NK-92 treated with Interleukin-12 subunit alpha and Interleukin-12 subunit beta, amount 100 ng/mL, for 24 hours (cell line): ENCODE measurements around the gene STRA6.
"Not testable (repeated sequence)": the region's sequence is repeated elsewhere in the genome, so short reads cannot be mapped to it uniquely, and the experiment has no call there.

Experiments
- DNase-seq: peaks from one replicate; lab custom pipeline; 2025; lab: John Stamatoyannopoulos, UW

The STRA6 gene

DNA sequence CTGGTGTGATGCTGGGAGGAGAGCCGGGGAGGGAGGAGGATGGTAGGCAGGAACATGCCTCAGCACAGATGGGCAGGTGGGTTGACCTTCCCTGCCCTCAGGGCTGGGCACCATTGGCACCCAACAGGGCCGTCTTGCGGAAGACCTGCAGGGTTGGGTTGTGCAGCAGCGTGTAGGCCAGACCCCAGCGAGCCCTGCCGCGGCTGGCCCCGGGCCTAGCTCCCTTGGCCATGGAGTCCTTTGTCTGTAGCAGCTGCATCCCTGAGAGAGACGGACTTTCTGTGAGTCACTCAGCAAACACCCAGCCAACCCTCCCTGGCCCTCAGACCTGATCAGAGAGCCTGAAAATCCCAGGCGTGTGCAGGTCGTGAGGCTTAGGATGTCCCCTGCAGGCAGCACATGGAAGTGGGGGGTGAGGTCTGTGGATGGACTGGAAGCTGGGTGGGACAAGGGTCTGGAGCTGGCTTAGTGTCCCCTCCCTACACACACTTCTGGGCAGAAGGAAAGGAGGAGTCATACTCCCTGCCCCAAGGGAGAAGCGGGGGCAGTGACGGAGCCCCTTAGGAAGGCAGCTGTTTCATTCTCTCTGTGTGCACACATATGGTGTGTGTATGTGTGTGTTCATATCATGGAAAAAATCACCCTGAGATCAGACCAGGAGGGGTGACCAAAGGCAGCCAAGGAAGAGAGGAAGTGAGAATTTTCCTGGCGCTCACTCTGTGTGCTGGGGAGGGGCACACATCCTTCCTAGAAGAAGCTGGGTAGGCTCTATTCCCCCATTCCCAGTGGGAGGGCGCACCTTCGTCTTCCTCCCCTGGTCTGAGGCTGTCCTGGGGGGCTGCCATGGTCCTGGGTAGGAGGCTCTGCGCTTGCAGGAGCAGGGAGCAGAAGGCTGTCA lies 22.4 kb downstream of the STRA6 start:
- no peak for DNase-seq

DNA sequence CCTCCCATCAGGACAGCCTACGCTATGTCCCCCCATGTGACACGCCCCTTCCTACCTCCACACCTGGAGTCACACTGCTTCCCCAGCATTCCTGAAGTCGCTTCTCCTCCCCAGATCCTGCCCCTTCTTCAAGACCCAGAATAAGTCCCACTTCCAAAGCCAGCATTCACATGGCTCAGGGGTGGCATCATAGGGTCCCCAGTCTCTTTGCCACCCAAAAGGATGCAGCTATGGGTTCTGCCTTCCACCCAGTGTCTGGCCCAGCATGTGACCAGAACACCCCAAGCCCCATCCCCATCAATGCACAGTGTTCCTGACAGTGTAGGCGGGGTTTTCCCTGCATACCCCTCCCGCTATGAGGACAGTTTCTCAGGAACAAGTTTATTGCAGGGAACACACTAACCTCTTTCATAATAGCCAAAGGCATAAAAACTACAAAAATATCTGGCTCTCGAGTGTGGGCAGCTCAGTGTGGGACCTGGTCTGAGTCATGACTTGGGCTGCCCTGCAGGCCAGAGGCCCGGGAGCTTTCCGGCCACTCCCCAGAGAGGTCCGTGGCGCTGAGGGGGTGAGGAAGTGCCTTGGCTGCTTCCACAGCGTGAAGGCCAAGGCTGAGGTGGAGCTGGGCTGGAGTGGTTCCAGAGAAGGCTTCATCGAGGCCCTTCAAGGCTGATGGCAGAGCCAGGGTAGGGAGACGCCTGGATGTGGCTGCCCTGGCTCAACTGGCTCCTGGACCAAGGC lies 23.3 kb downstream of the STRA6 start:
- no peak for DNase-seq

DNA sequence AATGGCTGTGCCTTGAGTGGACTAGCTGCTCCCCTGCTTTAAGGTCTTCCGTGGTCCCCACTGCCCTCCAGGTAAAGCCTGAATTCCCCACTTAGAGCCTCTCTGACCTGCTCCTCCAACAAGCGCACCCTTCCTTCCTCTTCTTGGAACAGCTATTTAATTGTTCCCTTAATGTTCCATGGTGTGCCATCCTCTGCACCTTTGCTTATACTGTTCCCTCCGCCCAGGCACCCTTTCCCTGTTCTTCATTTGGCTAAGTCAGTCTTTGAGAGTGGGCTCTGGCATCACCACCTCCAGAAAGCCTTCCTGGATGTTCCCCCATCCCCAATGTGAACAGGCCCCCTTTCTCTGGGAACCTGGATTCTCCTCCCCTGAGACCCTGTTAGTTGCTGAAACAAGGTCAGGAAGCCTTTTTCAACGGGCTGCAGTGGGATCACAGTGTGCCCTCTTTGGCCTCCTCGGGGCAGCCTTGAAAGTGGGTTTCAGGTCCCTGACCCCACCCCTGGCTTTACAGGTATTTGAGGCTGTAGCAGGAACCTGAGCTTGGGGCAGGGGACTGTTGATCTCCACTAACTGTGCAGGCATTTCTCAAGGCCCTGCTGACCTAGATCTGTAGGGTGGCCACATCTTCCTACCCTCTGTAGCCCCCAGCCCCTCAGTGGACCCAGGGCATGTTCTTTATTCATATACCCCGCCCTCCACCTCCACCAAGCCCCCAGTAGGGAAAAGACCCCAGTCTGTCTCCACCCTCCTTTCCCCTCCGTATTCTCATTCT lies 24.1 kb downstream of the STRA6 start:
- DNase-seq = no peak

DNA sequence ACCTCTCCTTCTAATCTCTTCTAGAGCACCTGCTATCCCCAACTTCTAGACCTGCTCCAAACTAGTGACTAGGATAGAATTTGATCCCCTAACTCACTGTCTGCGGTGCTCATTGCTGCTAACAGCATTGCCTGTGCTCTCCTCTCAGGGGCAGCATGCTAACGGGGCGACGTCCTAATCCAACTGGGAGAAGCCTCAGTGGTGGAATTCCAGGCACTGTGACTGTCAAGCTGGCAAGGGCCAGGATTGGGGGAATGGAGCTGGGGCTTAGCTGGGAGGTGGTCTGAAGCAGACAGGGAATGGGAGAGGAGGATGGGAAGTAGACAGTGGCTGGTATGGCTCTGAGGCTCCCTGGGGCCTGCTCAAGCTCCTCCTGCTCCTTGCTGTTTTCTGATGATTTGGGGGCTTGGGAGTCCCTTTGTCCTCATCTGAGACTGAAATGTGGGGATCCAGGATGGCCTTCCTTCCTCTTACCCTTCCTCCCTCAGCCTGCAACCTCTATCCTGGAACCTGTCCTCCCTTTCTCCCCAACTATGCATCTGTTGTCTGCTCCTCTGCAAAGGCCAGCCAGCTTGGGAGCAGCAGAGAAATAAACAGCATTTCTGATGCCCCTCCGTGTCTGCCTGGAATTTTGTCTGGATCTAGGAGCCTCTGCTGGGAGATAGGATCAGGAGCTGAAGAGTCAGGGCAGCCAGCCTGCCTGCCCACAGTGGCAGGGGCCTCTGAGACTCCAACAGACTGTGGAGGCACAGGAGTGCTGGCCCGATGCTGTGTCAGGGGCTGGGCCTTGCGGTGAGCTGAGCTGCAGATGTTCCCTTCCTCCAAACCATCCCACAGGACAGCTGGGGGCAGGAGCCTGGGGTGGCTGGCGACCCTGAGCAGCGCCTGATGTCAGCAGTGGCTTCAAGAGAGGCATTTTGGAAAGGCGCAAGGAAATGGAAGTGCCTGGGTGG lies 26.0 kb downstream of the STRA6 start:
- DNase-seq = no peak

DNA sequence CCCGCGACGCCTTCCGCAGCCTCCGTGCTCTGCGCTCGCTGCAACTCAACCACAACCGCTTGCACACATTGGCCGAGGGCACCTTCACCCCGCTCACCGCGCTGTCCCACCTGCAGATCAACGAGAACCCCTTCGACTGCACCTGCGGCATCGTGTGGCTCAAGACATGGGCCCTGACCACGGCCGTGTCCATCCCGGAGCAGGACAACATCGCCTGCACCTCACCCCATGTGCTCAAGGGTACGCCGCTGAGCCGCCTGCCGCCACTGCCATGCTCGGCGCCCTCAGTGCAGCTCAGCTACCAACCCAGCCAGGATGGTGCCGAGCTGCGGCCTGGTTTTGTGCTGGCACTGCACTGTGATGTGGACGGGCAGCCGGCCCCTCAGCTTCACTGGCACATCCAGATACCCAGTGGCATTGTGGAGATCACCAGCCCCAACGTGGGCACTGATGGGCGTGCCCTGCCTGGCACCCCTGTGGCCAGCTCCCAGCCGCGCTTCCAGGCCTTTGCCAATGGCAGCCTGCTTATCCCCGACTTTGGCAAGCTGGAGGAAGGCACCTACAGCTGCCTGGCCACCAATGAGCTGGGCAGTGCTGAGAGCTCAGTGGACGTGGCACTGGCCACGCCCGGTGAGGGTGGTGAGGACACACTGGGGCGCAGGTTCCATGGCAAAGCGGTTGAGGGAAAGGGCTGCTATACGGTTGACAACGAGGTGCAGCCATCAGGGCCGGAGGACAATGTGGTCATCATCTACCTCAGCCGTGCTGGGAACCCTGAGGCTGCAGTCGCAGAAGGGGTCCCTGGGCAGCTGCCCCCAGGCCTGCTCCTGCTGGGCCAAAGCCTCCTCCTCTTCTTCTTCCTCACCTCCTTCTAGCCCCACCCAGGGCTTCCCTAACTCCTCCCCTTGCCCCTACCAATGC lies 27.1 kb downstream of the STRA6 start:
- no peak for DNase-seq

DNA sequence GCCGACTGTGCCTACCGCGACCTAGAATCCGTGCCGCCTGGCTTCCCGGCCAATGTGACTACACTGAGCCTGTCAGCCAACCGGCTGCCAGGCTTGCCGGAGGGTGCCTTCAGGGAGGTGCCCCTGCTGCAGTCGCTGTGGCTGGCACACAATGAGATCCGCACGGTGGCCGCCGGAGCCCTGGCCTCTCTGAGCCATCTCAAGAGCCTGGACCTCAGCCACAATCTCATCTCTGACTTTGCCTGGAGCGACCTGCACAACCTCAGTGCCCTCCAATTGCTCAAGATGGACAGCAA lies 27.7 kb downstream of the STRA6 start:
- DNase-seq = no peak

DNA sequence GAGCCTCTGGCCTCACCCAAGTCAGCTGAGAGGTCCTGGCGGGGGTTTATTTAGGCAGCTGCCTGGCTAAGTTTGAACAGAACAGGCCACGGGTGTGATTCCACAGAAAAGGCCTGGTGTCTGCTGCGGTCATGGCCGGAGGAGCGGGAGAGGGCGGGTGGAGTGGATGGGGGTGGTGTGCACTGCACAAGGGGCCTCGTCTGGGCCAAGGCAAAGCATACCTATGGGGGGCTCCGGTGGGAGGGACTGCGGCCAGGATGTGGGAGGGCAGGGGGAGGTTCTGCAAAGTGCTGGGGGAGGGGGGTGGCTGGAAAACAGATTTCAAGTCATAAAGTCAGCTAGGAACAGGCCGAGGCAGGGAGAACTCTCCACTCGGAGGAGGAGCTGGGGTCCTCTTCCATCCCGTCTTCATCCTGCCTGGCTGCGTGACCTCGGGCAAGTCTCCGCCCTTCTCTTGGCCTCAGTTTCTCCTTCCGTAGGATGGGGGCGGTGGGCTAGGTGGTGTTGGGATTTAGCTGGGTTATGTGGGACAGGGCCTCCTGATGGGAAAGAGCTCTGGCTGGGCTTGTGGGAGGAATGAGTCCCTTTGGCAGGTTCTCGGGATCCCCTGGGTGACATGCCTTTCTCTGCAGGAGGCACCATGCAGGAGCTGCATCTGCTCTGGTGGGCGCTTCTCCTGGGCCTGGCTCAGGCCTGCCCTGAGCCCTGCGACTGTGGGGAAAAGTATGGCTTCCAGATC lies 28.2 kb downstream of the STRA6 start:
- no peak for DNase-seq

DNA sequence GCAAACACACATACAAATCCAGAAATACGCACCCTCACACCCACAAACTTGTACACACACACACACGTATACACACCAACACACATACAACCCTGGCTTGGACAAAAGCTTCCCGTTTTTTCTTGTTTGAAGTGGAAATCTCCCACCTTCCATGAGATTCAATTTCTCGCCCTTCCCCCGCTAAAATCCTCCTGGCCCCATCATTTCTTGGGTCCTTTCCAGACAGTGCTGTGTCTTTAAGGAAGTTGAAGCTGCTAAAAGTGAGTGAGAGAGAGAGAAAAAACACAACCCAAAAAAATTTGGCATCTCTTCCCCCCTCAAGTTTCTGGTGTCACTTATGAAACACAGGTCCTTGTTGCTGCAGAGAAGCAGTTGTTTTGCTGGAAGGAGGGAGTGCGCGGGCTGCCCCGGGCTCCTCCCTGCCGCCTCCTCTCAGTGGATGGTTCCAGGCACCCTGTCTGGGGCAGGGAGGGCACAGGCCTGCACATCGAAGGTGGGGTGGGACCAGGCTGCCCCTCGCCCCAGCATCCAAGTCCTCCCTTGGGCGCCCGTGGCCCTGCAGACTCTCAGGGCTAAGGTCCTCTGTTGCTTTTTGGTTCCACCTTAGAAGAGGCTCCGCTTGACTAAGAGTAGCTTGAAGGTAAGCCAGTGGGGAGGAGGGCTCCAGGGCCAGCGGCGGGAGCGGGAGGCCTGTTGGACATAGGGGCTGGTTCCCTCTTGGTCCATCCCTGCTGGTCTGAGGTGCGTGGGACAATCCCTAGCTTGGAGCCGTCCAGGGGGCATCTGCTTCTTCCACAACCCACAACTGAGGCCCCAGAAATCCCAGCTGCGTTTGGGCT lies 29.0 kb downstream of the STRA6 start, which contains the start of gene ISLR:
ISLR (plus strand) TSS at position 331 of the 839 bp plus-strand sequence. CDS start 1,149 bp downstream, outside the sequence.
- no peak for DNase-seq

DNA sequence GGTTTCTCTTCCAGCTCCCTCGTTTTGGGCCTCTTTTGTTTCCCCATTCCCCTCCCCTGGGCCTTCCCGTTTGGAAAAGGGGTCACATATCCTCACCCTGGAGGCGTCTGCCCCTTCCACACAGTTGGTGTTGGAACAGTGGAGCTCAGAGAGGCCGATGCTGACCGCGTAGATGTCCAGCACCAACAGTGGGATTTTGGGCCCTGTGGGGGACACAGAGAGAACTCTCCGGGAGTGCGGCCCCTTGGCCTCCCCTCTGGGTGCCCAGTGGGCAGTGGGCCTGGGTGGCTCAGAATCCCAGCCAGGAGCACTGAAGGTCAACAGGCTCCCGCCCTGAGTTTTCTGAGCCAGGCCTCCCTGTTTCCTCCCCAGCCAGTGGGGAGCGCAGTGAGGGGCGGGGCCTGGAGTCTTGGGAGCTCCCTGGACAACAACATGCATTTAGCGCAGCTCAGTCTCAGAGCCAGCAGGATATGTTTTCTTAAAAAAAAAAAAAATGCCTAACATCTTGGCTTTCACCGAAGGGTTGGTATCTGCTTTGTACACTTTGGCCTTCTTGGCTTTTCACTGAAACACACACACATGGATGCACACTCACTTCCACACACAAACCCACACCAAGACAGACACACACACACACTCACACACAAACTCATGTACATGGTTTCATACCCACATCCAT lies 29.7 kb downstream of the STRA6 start:
- no peak for DNase-seq

DNA sequence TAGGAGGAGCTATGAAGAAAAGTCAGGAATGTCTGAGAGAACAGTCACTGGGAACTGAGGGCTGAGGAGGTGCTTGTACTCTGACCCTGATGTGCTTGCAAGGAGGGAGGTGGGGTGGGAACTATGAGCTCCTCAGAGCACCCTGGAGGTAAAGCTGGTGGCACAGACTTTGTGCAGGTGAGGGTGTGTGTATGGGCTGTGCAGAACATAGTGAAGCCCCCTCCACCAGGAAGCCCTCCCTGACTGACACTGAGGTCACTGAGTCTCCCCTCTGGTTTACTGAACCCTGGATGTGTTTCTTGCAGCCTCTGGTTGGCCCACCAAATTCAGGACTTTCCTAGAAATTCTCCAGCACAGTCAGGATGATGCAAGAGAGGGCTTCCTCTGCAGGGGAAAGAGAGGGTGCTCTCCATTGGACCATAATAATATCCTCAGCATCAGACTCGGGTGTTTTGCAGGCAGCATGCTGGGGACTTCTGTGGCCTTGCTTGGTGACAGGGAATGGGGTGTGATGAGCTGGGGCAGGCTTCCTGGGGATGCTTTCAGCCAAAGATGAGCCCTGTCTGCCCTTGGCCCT lies 30.5 kb downstream of the STRA6 start:
- DNase-seq = no peak

DNA sequence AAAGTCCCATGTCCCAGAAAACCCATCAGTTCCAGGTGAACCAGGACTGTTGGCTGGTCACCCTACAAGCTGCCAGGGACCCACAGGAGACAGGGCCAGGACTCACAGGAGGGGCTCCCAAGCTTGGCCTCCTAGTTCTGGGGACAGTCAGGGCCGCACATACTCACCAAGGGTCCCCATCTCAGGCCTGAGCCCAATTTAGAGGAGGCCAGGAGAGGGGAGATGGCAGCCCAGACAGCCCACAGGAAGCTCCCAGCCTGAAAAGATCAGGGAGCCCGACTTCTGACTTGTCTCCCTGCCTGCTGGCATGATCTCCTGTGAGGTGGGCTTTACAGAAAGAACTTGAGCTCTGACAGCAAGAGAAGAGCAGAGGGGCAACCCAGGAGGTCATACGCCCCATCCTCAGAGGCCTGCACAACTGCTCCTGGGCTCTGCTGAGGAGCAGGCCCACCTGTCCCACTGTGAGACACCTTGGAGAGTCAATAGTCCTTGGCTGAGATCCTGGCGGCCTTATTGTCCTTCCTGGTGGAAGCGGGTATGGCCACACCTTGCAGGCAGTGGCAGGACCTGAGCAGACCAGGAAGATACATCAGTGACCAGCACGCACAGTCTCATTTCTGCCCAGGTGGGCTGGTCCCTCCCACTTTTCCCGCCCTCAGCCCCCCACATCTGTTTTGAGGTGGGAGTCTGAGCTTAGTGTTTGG lies 31.6 kb downstream of the STRA6 start:
- DNase-seq = no peak

DNA sequence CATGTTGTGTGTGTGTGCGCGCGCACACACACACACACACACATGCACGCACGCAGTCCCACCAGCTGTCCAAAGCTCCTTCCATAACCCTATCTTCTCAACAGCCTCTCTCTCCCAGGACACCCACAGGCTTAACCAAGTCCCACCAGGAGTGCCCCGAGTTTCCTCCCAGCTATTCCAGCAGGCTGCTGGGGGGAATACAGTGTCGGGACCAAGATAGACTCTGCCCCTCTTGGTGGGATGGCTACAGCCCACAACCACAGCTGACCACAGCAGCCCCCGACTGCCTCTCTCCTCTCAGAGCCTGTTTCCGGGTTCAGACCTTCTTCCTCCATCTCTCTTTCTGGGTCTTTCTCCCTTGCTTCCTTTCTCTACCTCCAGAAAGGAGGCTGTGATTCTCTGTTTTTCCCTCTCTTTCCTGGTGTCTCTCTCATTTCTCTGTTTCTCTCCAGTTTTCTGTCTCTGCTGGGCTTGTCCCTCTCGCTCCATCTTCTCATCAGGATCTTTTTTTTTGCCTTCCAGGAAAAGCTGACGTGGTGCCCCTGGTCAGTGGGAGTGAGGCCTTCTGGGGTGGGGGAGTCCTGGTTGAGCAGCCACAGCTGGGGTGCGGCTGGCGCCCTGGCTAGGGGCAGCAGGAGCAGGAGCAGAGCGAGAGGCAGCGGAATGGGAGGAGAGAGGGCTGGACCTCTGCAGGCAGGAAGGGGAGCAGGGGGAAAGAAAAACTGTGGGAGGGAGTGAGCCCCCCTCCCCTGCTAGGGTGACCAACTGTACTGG lies 32.3 kb downstream of the STRA6 start:
- no peak for DNase-seq

DNA sequence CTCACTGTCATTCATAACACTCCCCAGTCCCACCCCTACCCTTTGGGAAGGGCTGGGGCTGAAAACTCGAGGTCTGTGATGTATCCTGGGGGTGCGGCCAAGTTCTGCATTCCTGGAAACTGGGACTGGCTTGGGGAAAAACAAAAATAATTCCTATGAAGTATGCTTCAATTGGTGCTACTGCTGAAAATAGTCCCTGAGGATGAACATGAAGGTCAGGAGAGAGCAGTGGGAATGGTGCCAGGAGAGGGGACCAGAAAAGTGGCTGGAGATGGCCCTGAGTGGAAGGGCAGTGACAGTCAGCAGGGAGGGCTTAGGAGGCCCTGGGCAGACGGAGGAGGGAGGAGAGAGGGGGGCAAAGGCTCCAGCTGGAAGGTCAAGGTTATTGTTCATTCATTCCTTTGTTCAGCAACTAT lies 33.9 kb downstream of the STRA6 start:
- no peak for DNase-seq

DNA sequence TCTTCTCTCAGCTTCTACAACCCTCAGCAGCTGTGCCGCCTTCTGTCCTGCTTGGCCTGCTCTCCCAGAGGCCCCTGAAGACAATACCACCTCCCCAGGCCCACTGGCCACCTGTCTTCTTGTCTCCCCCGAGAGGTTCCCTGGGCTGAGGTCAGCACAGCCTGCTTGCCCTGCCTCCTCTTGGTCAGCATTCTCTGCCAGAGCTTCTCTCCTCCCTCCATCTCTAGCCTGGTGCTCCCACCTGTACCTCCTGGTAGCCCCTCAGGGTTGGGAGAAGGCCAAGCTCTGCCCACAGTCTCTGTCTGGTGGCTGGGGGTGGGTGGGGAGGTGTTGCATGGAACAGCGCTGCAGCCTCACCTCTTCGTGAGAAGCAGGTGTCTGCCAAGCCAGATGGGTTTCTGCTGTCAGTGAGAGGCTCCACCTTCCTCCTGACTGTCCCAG lies 34.7 kb downstream of the STRA6 start:
- no peak for DNase-seq

DNA sequence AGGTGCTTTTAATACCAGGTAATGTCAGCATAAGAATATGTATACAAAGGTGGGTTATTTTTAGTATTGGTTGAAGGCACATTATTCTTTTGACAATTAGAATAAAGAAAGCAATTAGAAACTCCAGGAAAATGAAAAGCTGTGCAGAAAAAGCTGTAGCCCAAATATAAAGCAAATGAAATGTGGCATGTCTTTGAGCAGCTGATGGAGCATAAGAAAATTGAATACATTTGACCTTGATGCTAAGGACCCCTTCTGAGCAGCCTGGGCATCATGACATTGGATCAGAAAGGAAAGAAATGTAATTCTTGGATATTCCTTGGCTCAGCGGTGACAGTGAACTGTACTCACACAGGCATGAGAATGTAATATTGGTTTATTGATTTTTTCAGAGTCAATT lies 37.1 kb downstream of the STRA6 start:
- no peak for DNase-seq

DNA sequence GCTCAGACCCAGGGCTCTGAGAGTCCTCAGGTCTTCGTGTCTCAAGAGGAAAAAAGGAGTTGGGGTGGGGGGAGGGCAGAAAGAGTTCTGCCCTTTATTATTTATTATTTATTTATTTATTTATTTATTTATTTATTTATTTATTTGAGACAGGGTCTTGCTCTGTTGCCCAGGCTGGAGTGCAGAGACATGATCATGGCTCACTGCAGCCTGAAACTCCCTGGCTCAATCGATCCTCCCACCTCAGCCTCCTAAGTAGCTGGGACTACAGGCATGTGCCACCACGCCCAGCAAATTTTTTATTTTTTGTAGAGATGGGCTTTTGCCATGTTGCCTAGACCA lies 40.4 kb downstream of the STRA6 start:
- DNase-seq = not testable (repeated sequence)
